Measurements from ENCODE around the gene STAC2.

STAC2 gene

DNA sequence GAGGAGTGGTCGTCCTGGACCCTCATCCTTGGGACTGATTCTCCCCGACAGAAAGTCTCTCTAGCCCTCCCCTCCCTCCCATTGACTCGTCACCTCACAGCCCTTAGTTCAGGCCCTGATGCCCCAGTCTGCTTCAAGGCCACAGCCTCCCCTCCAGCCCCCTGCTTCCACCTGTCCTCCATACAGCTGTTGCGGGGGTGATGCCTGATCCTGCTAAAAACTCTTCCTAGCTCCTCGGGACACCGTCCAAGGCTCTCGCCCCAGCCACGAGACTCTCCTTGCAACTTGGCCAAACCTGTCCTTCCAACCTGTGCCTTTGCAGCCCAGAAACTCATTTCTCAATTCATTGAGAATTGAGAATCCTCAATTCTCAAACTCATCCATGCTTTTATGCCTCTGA, 6.8 kb downstream of the STAC2 start:
- H2AFZ ChIP-seq (ENCODE audit: low read length), result no peak overlapping the region
- H3F3A ChIP-seq (ENCODE audit: insufficient read depth, low read length), result no peaks in the 10 kb centered on the region
- H3K9ac ChIP-seq (ENCODE audit: low read length), result no peak overlapping the region
- no peak overlapping the region for H3K27ac ChIP-seq (ENCODE audit: low read length)
- no peak for DNase-seq
- no peaks in the 10 kb centered on the region for H3K79me2 ChIP-seq (ENCODE audit: low read length)
- TF ChIP-seq EZH2phosphoT487 (IDR thresholded peaks at IDR 0.05; ENCODE audit: low read length) (no peak), EZH2 (optimal IDR thresholded peaks at IDR 0.05; ENCODE audit: low read depth, low read length) (no peak)
- TF ChIP-seq, protein P1, sequence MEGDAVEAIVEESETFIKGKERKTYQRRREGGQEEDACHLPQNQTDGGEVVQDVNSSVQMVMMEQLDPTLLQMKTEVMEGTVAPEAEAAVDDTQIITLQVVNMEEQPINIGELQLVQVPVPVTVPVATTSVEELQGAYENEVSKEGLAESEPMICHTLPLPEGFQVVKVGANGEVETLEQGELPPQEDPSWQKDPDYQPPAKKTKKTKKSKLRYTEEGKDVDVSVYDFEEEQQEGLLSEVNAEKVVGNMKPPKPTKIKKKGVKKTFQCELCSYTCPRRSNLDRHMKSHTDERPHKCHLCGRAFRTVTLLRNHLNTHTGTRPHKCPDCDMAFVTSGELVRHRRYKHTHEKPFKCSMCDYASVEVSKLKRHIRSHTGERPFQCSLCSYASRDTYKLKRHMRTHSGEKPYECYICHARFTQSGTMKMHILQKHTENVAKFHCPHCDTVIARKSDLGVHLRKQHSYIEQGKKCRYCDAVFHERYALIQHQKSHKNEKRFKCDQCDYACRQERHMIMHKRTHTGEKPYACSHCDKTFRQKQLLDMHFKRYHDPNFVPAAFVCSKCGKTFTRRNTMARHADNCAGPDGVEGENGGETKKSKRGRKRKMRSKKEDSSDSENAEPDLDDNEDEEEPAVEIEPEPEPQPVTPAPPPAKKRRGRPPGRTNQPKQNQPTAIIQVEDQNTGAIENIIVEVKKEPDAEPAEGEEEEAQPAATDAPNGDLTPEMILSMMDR (IDR thresholded peaks at IDR 0.05; ENCODE audit: low read length), result no peak
- H3K4me1 ChIP-seq (ENCODE audit: low read length), result no peaks in the 10 kb centered on the region
- H3K9me3 ChIP-seq (replicated peaks; ENCODE audit: insufficient read depth, low read length), result no peaks in the 10 kb centered on the region
- H3K4me2 ChIP-seq (ENCODE audit: low read depth, low read length), result no peak overlapping the region
- no peaks in the 10 kb centered on the region for H3K9me2 ChIP-seq (replicated peaks; ENCODE audit: insufficient read depth, low read length)
- H4K20me1 ChIP-seq (ENCODE audit: insufficient read depth, low read length), result no peaks in the 10 kb centered on the region
- H3K27me3 ChIP-seq (replicated peaks; ENCODE audit: insufficient read depth, low read length), result peaks cover 35% of the 10 kb centered on the region
- no peaks in the 10 kb centered on the region for H3K36me3 ChIP-seq (replicated peaks; ENCODE audit: insufficient read depth, low read length)
- no peak overlapping the region for H3K4me3 ChIP-seq (ENCODE audit: low read length)

DNA sequence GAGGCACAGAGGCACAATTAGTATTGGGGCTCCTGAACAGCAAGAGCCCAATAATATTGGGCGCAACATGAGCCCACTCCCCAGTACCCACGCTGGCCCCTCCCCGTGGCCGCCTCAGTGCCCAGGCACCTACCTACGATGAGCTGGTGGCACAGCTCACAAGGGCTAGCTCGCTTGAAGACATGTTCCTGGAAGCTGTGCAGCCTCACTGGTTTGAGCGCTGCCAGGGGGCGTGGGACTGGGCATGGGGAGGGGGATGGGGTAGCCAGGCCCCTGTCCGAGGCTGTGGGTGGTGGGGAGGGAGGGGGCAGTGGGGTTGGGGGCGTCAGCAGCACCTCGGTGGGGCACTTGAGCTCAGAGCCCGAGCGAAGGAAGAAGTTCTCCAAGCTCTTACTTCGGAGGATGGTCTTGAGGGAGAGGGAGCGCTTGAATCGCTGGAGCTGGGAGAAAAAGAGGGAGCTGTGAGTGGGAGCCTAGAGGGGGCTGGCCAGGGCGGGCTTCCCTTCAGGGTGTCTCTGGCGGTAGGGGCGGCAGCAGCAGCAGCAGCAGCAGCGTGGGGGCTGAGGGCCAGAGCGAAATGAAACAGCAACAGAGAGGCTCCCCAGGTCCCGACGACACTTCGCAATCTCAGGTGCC, 7.9 kb downstream of the STAC2 start:
- no peaks in the 10 kb centered on the region for H3K36me3 ChIP-seq (replicated peaks; ENCODE audit: insufficient read depth, low read length)
- TF ChIP-seq EZH2phosphoT487 (IDR thresholded peaks at IDR 0.05; ENCODE audit: low read length) (no peak), EZH2 (optimal IDR thresholded peaks at IDR 0.05; ENCODE audit: low read depth, low read length) (no peak)
- TF ChIP-seq, protein P1 (IDR thresholded peaks at IDR 0.05; ENCODE audit: low read length), result no peak
- DNase-seq, result no peak
- no peak overlapping the region for H3K9ac ChIP-seq (ENCODE audit: low read length)
- H3K27me3 ChIP-seq (replicated peaks; ENCODE audit: insufficient read depth, low read length), result peaks cover 25% of the 10 kb centered on the region
- H4K20me1 ChIP-seq (ENCODE audit: insufficient read depth, low read length), result no peaks in the 10 kb centered on the region
- no peaks in the 10 kb centered on the region for H3K9me3 ChIP-seq (replicated peaks; ENCODE audit: insufficient read depth, low read length)
- H3K9me2 ChIP-seq (replicated peaks; ENCODE audit: insufficient read depth, low read length), result no peaks in the 10 kb centered on the region
- no peak overlapping the region for H3K4me3 ChIP-seq (ENCODE audit: low read length)
- no peak overlapping the region for H3K27ac ChIP-seq (ENCODE audit: low read length)
- H3K79me2 ChIP-seq (ENCODE audit: low read length), result no peaks in the 10 kb centered on the region
- H3K4me2 ChIP-seq (ENCODE audit: low read depth, low read length), result no peak overlapping the region
- H3F3A ChIP-seq (ENCODE audit: insufficient read depth, low read length), result no peaks in the 10 kb centered on the region
- no peak overlapping the region for H2AFZ ChIP-seq (ENCODE audit: low read length)
- H3K4me1 ChIP-seq (ENCODE audit: low read length), result no peaks in the 10 kb centered on the region

DNA sequence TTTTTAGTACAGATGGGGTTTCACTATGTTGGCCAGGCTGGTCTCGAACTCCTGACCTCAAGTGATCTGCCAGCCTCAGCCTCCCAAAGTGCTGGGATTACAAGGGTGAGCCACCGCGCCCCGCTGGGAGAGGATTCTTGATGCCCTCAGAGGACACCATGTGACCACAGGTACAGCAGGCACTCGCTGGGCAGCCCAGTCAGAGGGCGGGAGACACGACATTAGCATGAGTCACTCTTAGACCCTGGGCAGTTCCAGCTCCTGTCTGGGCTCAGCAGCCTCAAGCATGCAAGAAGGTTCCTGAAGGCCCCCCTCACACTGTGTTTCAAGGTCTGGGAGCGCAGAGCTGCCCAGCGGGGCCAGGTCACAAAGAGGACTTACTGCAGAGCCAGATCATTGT, 11.9 kb downstream of the STAC2 start:
- peaks cover 17% of the 10 kb centered on the region for H3K27me3 ChIP-seq (replicated peaks; ENCODE audit: insufficient read depth, low read length)
- H3K27ac ChIP-seq (ENCODE audit: low read length), result no peak overlapping the region
- no peak overlapping the region for H3K9ac ChIP-seq (ENCODE audit: low read length)
- no peak overlapping the region for H3K4me2 ChIP-seq (ENCODE audit: low read depth, low read length)
- H3K36me3 ChIP-seq (replicated peaks; ENCODE audit: insufficient read depth, low read length), result no peaks in the 10 kb centered on the region
- peaks cover 11% of the 10 kb centered on the region for H3K4me1 ChIP-seq (ENCODE audit: low read length)
- no peaks in the 10 kb centered on the region for H3K9me2 ChIP-seq (replicated peaks; ENCODE audit: insufficient read depth, low read length)
- no peaks in the 10 kb centered on the region for H4K20me1 ChIP-seq (ENCODE audit: insufficient read depth, low read length)
- H3K79me2 ChIP-seq (ENCODE audit: low read length), result no peaks in the 10 kb centered on the region
- no peak for DNase-seq
- H2AFZ ChIP-seq (ENCODE audit: low read length), result no peak overlapping the region
- no peak for TF ChIP-seq EZH2 (optimal IDR thresholded peaks at IDR 0.05; ENCODE audit: low read depth, low read length)
- TF ChIP-seq, protein P1 (IDR thresholded peaks at IDR 0.05; ENCODE audit: low read length), result no peak
- no peak for TF ChIP-seq EZH2phosphoT487 (IDR thresholded peaks at IDR 0.05; ENCODE audit: low read length)
- no peaks in the 10 kb centered on the region for H3K9me3 ChIP-seq (replicated peaks; ENCODE audit: insufficient read depth, low read length)
- no peak overlapping the region for H3K4me3 ChIP-seq (ENCODE audit: low read length)
- no peaks in the 10 kb centered on the region for H3F3A ChIP-seq (ENCODE audit: insufficient read depth, low read length)

Measured in MM.1S (cell line).